GM21576 (cell line): ENCODE data around the gene CELF2.

ENCODE experiments used
- ATAC-seq: cut with Tn5 transposase; IDR thresholded peaks from one replicate; pipeline ENCODE4 v1.9.1; 2021; ENCODE audit warnings: mild to moderate bottlenecking, moderate library complexity; ENCODE audit not compliant: unreplicated experiment

The CELF2 gene

GRCh38 chr10:11057018-11057417 is 39.3 kb downstream of the CELF2 start:
- ATAC-seq, result no peak

- no peak for ATAC-seq
Observed at GRCh38 chr10:11057448-11057847, 39.8 kb downstream of the CELF2 start.

GRCh38 chr10:11057994-11058393 is 40.3 kb downstream of the CELF2 start:
- no peak for ATAC-seq

- no peak for ATAC-seq
Observed at GRCh38 chr10:11058965-11059364, 41.3 kb downstream of the CELF2 start.

GRCh38 chr10:11063856-11064255 is 46.2 kb downstream of the CELF2 start:
- ATAC-seq, result no peak

- no peak for ATAC-seq
Observed at GRCh38 chr10:11064832-11065231, 47.2 kb downstream of the CELF2 start.

- no peak for ATAC-seq
Observed at GRCh38 chr10:11065567-11065966, 47.9 kb downstream of the CELF2 start.

- no peak for ATAC-seq
Observed at GRCh38 chr10:11066520-11066919, 48.8 kb downstream of the CELF2 start.

- no peak for ATAC-seq
Observed at GRCh38 chr10:11068861-11069633, 51.4 kb downstream of the CELF2 start.

GRCh38 chr10:11073410-11073809 is 55.7 kb downstream of the CELF2 start:
- no peak for ATAC-seq

GRCh38 chr10:11074536-11075267 is 57.0 kb downstream of the CELF2 start:
- peak; percentile 75 for ATAC-seq

- no peak for ATAC-seq
Observed at GRCh38 chr10:11076221-11076620, 58.5 kb downstream of the CELF2 start.

GRCh38 chr10:11080564-11080984 is 62.9 kb downstream of the CELF2 start:
- ATAC-seq, result peak; percentile 79

GRCh38 chr10:11081408-11081807 is 63.7 kb downstream of the CELF2 start:
- no peak for ATAC-seq

GRCh38 chr10:11082526-11082925 is 64.9 kb downstream of the CELF2 start:
- no peak for ATAC-seq

GRCh38 chr10:11083051-11083450 is 65.4 kb downstream of the CELF2 start:
- ATAC-seq, result no peak

GRCh38 chr10:11085545-11085944 is 67.9 kb downstream of the CELF2 start:
- ATAC-seq, result no peak

GRCh38 chr10:11086177-11086840 is 68.6 kb downstream of the CELF2 start:
- ATAC-seq, result no peak

- no peak for ATAC-seq
Observed at GRCh38 chr10:11087372-11087771, 69.7 kb downstream of the CELF2 start.

- ATAC-seq, result no peak
Observed at GRCh38 chr10:11088709-11089108, 71.0 kb downstream of the CELF2 start.

GRCh38 chr10:11089272-11089671 is 71.6 kb downstream of the CELF2 start:
- no peak for ATAC-seq
